Heart left ventricle (tissue), 16 donors: ENCODE results near the gene RAC3. TPM values are rescaled to one million over a fixed set of nuclear protein-coding genes. Genes with fewer than 3 reads are reported as not detected.

Experiments
- ATAC-seq, 4 donors: fragments of 200-7000 bp; cut with Tn5 transposase; one replicate each; pipeline ENCODE4 v1.9.1; 2020 to 2022; ENCODE audit warnings: moderate library complexity in 4 of 4, mild to moderate bottlenecking in 3 of 4, moderate number of reproducible peaks in 1 of 4
- DNase-seq, 5 donors: peaks; one replicate each; pipeline ENCODE4 v3.0.0-alpha.2; 2020
- H3K27ac ChIP-seq, 12 donors: fragments of 200-600 bp; sonication (generic) in 4 of 12; one replicate each; pipeline versions ENCODE4 v1.5.0 to v1.8.0; 2016 to 2022; ENCODE audit warnings: mild to moderate bottlenecking in 2 of 12
- H3K27me3 ChIP-seq, 9 donors: fragments of 200-600 bp; sonication (generic) in 2 of 9; one replicate each; pipeline versions ENCODE4 v1.5.1 to v1.8.0; 2016 to 2022; ENCODE audit warnings: mild to moderate bottlenecking in 3 of 9
- H3K36me3 ChIP-seq, 9 donors: fragments of 200-600 bp; sonication (generic) in 2 of 9; one replicate each; pipeline versions ENCODE4 v1.5.0 to v1.8.0; 2018 to 2022; ENCODE audit warnings: mild to moderate bottlenecking in 2 of 9
- H3K4me1 ChIP-seq, 12 donors: fragments of 200-600 bp; sonication (generic) in 4 of 12; one replicate each; pipeline versions ENCODE4 v1.5.0 to v1.8.0; 2016 to 2022; ENCODE audit warnings: mild to moderate bottlenecking in 3 of 12
- H3K4me3 ChIP-seq, 12 donors: fragments of 200-600 bp; sonication (generic) in 4 of 12; one replicate each; pipeline versions ENCODE4 v1.5.0 to v1.8.0; 2017 to 2022; ENCODE audit warnings: mild to moderate bottlenecking in 9 of 12, moderate library complexity in 4 of 12
- H3K9me3 ChIP-seq, 12 donors: fragments of 200-600 bp; sonication (generic) in 4 of 12; one replicate each; pipeline versions ENCODE4 v1.5.0 to v1.8.0; 2016 to 2022; ENCODE audit warnings: mild to moderate bottlenecking in 1 of 12
- CTCF ChIP-seq, 12 donors: fragments of 200-600 bp; sonication (generic) in 4 of 12; IDR thresholded peaks; one replicate each; pipeline versions ENCODE4 v1.5.0 to v1.8.0; 2018 to 2022; ENCODE audit warnings: antibody characterized with exemption in 12 of 12, mild to moderate bottlenecking in 5 of 12
- POLR2A ChIP-seq, 2 donors: fragments of 450-650 bp; IDR thresholded peaks; one replicate each; pipeline ENCODE4 v1.6.1; 2017; ENCODE audit warnings: antibody characterized with exemption in 2 of 2, mild to moderate bottlenecking in 2 of 2, moderate library complexity in 2 of 2
- WGBS, 4 donors: extraction: QIAGEN DNeasy Blood & Tissue Kit in 2 of 4; methylation state at CpG; one replicate each; pipeline versions ENCODE4 v1.1.5 to v1.1.7; 2013 to 2018; 5-methylcytosine and 5-hydroxymethylcytosine counted together
- intact Hi-C, 10 donors: fragments of 100-400 bp; cut with DNase I; formaldehyde crosslinking; loops; one replicate each; pipeline versions ENCODE4 v1.11.1 to v1.14.2; 2022
- polyA plus RNA-seq, 2 donors: library from polyadenylated mRNA; stranded (reverse); fragments of 200-250 nt; gene quantifications; one replicate each; pipeline ENCODE4 v1.2.3, GENCODE V29; 2013
- total RNA-seq, 9 donors: library from RNA; depleted of rRNA in 2 of 9; stranded (reverse); fragments of >200 nt in 2 of 9; fragmentation: NEBNext Ultra II Directional in 3 of 9; extraction: Animal tissue kit (Norgen Biotek cat#: 25700) in 3 of 9; gene quantifications; one replicate each; pipeline versions ENCODE4 v1.1.0 to v1.2.4, GENCODE V29; 2016 to 2023
- donor health status: ischemic (EF 13 %, LVEDD 7.1; RV severe dilation, severe dysfunction).
- donor health status: healthy with polysubstance abuse.
- donor health status: DM: no; HTN: yes; CAD: no.
- donor health status: DM: no; HTN: no; CAD: no.
- donor health status: ischemic (EF 25% LVEDD 6.9; RV normal size, moderate dysfunction).
- donor health status: ischemic (EF 25% LVEDD 5.7; RV mildly dilated, moderate dysfunction).
- donor health status: healthy.
- donor health status: DM: yes; HTN: yes; CAD: no.
- donor health status: ischemic (EF 35%, LVEDD 5.7; RV mildly dilated, moderate dysfunction).
- donor health status: nonischemic (EF 11% LVEDD 7.7; RV severe dilation, severe dysfunction).
- donor health status: DM: yes; HTN: yes; CAD: no.
- donor health status: PGD.
- donor health status: ischemic (EF 29% LVEDD 5.4; RV normal size, mild dysfunction).
- donor health status: nonischemic (EF 23%, LVEDD 6.1; RV moderate dilation, normal function).

The RAC3 gene
- total and polyA plus RNA-seq, 11 donors: 0.76 to 2.6 (median 1.5) TPM

GRCh38 chr17:81999587-81999975 is 31.9 kb upstream of the RAC3 start:
- ATAC-seq: no peak
- DNase-seq: no peak
- Histone ChIP-seq H3K4me1 (peaks cover 0 to 21% (median 9%) of the 10 kb centered on the region in 12 donors), H3K27ac (no peak overlapping the region), H3K27me3 (no peaks in the 10 kb centered on the region), H3K36me3 (peaks cover 0 to 15% (median 6%) of the 10 kb centered on the region in 9 donors), H3K9me3 (no peaks in the 10 kb centered on the region), H3K4me3 (no peak overlapping the region)
- intact Hi-C loops: no loop called here
- TF ChIP-seq CTCF (IDR thresholded peaks at IDR 0.05) (no peak), POLR2A (IDR thresholded peaks at IDR 0.05) (no peak)
- WGBS, 4 donors: 90 to 93% (median 93%) methylated on average over 10 to 12 of the region's 12 CpGs

DNA sequence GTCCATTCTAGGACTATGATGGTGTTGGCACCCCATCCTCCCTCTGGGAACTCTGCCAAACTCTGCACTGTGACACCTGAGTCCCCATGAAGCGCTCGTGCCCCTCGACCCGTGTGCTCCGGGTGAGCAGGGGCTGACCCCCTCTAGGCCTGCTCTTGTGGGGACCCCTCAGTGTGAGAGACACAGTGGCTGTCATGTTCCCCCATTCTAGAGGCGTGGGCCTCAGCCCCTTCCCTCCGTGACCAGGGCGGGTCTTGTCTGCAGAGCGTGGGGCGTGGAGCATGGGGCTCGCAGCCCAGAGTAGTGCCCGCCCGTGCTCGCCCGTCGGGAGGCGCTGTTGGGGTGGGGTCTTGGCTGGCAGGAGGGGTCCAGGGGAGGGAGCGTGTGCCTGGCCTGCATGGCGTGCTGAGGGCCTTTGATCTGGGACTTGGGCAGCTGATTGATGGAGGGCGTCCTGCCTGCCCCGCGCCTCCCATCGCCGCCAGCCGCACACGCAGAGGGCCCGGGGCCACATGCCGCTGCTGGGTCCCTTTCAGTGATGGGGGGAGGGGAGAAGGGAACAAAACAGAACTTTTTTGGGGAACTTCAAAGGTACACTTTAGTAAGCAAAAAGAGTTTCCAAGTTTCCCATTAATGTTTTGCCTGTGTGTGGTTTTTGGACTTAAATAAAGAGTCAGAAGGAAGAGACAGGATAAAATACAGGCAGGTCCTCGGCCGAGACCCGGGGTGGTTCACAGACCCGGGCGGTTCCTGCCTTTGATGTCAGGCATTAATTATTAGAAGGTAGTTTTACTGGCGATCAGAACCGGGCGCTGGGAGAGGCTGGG is 31.3 kb upstream of the RAC3 start:
- H3K4me1 ChIP-seq: peaks cover 0 to 21% (median 9%) of the 10 kb centered on the region in 12 donors
- no peaks in the 10 kb centered on the region for H3K9me3 ChIP-seq
- WGBS, 4 donors: 87 to 91% (median 90%) methylated on average over 29 to 36 of the region's 36 CpGs
- no peak overlapping the region for H3K4me3 ChIP-seq
- H3K27me3 ChIP-seq: no peaks in the 10 kb centered on the region
- no peak overlapping the region for H3K27ac ChIP-seq
- intact Hi-C loops: no loop called here
- DNase-seq (no peak), ATAC-seq (no peak)
- H3K36me3 ChIP-seq: peaks cover 0 to 15% (median under 1%) of the 10 kb centered on the region in 9 donors
- TF ChIP-seq POLR2A (IDR thresholded peaks at IDR 0.05) (no peak), CTCF (IDR thresholded peaks at IDR 0.05) (no peak)

GRCh38 chr17:82000803-82001570 is 30.5 kb upstream of the RAC3 start:
- WGBS, 4 donors: 89 to 92% (median 91%) methylated on average over 6 to 32 of the region's 32 CpGs
- TF ChIP-seq POLR2A (IDR thresholded peaks at IDR 0.05) (no peak), CTCF (IDR thresholded peaks at IDR 0.05) (no peak)
- no peak for ATAC-seq
- Histone ChIP-seq H3K36me3 (peaks cover 0 to 9% (median 0%) of the 10 kb centered on the region in 9 donors), H3K4me1 (peaks cover 0 to 21% (median 11%) of the 10 kb centered on the region in 12 donors), H3K9me3 (no peaks in the 10 kb centered on the region), H3K27ac (no peak overlapping the region), H3K4me3 (no peak overlapping the region), H3K27me3 (no peaks in the 10 kb centered on the region)
- intact Hi-C loops: no loop called here
- no peak for DNase-seq

DNA sequence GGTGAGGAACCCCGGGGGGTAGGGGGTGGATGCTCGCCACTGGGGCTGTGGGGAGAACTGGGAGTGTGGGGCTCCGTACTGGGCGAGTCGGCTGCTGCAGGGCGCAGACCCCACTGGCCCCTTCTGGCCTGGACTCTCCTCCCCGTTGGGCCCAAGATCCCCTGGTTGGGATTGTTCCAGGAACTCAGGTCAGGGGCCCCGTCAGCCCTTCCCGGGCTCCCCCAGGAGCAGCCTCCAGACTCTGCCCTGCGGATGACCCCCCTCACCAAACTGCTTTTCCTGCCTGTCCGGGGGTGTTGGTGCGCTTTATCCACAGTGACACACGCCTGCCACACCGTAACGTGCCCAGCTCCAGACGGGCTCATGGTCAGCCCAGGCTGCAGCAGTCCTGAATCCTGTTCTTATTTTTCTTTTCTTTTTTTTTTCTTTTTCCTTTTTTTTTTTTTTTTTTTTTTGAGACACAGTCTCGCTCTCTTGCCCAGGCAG is 29.9 kb upstream of the RAC3 start:
- 84 to 92% (median 88%) methylated on average over 17 of the region's 17 CpGs for WGBS, 4 donors
- DNase-seq (no peak), ATAC-seq (no peak)
- H3K27ac ChIP-seq: no peak overlapping the region
- TF ChIP-seq POLR2A (IDR thresholded peaks at IDR 0.05): no peak
- intact Hi-C loops: no loop called here
- H3K27me3 ChIP-seq: no peaks in the 10 kb centered on the region
- H3K4me3 ChIP-seq: no peak overlapping the region
- H3K4me1 ChIP-seq: peaks cover 0 to 27% (median 17%) of the 10 kb centered on the region in 12 donors
- peaks cover 0 to 6% (median 0%) of the 10 kb centered on the region in 9 donors for H3K36me3 ChIP-seq
- no peaks in the 10 kb centered on the region for H3K9me3 ChIP-seq
